Caki2 (cell line): ENCODE results near the gene EPHA2. TPM values are rescaled to one million over a fixed set of nuclear protein-coding genes. Genes with fewer than 3 reads are reported as not detected.

ENCODE experiments used
- DNase-seq: peaks from one replicate; pipeline ENCODE4 v3.0.0-alpha.2; 2015; ENCODE audit warnings: low read depth
- in situ Hi-C: cut with HindIII; loops from 2 replicates; pipeline ENCODE4 v1.10.0; 2016; ENCODE audit warnings: low sequenced_read_pairs, low pct_unique_long_range_greater_than_20kb, mixed read lengths
- total RNA-seq: library from RNA; depleted of rRNA; stranded (reverse); fragments of >200 nt; shearing (Covaris generic); gene quantifications from 2 replicates; pipeline ENCODE4 v1.2.3, GENCODE V29; 2014; ENCODE audit warnings: low replicate concordance

Gene EPHA2
- total RNA-seq, 1 experiment from 2014 or later = 64.0 TPM

- in situ Hi-C loops = no loop called here
- no peak for DNase-seq
These were observed 64.6 kb downstream of the EPHA2 start for GRCh38 chr1:16091296-16091695.

GRCh38 chr1:16090076-16090826 lies 65.6 kb downstream of the EPHA2 start:
- no peak for DNase-seq
- in situ Hi-C loops = no loop called here

GRCh38 chr1:16088996-16089395 lies 66.9 kb downstream of the EPHA2 start:
- in situ Hi-C loops = no loop called here
- peak; percentile 70 for DNase-seq

GRCh38 chr1:16088351-16088911 lies 67.4 kb downstream of the EPHA2 start:
- in situ Hi-C loops = no loop called here

GRCh38 chr1:16087733-16088132 lies 68.1 kb downstream of the EPHA2 start:
- in situ Hi-C loops = no loop called here

More at GRCh38 chr1:16088351-16088911, 67.4 kb downstream of the EPHA2 start:
- DNase-seq = no peak

DNA sequence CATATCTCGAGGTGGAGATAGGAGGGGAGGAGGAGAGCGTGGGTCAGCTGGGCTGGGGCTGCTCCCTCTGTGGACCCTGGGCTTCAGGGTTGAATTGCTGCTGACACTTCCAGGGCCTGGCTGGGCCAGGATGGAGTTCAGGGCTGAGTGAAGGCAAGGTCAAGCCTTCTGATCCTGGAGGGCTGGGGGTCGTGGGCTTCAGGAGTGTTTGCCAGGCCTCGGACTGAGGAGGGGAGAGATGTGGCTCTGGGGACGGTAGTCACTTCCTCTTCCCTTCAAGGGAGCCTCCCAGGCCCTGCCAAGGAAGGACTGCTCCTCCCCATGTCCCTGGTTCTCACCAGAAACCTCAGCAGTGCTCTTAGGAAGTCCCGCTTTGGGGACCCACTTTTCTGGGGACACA lies 70.3 kb downstream of the EPHA2 start:
- in situ Hi-C loops = no loop called here
- DNase-seq = no peak

More at GRCh38 chr1:16087733-16088132, 68.1 kb downstream of the EPHA2 start:
- DNase-seq = no peak

DNA sequence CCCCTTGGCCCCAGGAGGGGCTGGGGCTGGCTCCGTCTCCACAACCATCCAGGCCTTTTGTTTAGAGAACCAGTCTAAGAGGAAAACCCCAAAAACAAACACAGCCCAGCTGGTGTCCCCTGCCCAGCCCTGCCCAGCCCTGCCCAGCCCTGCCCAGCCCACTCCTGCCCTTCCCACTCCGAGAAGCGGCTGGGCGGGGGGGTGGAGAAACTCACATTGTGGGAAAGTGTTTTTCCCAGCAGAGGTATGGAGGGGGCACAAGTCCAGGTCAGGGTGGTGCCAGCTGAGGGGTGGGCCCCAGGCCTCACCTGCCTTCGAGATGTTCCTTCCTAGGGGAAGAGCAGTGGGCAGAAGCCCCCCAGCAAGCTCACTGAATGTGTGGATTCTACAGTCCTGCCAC lies 72.4 kb downstream of the EPHA2 start:
- no peak for DNase-seq
- in situ Hi-C loops = no loop called here

DNA sequence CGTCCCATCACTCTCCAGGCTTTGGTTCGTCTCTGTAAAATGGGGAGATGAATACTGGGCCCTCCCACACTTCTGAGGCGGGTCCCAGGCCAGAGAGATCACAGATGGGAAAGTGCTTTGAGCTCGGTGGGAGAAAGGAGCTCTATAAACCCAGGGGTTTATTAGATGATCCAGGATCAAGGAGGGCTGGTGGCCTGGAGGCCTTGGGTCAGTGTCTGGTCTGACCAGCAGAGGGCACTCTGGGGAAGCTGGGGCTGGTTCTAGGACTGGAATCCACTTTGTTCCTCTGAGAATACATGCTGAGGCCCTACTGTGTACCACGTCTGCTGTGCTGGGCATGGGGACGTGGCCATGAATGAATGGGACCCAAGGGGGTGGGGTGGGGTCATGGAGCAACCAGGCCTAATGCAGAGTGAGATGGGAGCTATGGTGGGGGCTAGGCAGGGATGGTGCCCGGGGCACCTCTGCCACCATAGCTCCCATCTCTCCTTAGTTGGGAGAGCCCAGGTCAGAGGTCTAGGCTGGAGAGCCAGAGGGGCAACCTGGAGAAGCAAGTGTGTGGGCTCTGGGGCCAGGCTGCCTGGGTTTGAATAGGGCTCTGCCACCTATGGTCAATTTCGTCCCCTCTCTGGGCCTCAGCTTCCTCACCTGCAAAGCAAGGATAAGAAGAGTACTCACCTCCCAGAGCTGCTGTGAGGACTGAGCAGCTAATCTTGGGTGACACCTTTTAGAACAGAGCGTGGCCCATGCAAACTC lies 73.4 kb downstream of the EPHA2 start:
- in situ Hi-C loops = no loop called here
- DNase-seq = peak; percentile 32

DNA sequence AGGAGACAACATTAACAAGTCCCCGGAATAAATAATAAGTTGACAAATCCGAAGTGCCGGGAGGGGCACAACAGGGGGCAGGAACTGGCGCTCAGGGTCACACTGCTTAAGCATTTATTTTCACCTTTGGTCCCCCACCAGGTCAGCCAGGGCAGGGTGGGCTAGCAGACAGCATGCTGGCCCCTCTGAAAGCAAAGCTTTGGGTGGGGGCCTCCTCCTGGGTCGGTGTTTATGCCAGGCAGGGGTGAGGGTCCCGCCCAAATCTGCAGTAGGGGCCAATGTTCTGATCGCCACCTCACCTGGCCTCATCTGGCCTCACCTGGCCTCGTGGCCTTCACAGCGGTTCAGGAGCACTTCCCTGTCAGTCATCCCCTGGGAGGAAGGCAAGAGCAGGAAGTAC lies 74.2 kb downstream of the EPHA2 start:
- no peak for DNase-seq
- in situ Hi-C loops = no loop called here

DNA sequence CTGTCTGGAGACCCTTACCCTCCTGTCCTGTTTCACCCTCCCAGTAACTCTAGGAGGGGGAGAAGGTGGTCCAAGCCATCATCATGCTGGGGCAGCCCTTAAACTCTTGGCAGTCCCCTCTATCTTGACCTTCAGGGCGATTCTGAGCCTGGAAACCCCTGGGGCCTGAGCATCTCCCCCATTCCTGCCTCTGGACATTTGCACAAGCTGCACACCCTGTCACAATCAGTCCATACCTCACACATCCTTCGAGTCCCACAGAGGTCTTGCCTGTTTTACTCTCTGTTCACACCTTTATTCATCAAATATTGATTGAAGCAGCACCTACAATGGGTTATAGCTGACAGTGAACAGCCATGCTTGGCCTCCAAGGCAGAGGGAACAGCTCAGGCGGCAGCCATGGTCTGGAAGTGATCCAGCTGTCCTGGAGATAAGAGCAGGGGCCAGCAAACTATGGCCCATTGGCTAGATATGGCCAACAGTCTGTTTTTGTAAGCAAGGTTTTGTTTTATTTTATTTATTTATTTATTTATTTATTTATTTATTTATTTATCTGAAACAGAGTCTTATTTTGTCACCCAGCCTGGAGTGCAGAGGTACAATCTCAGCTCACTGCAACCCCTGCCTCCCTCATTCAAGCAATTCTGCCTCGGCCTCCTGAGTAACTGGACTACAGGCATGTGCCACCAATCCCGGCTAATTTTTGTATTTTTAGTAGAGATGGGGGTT lies 75.3 kb downstream of the EPHA2 start:
- in situ Hi-C loops = no loop called here
- no peak for DNase-seq

- DNase-seq = peak; percentile 77
- in situ Hi-C loops = no loop called here
These were observed 76.8 kb downstream of the EPHA2 start for GRCh38 chr1:16078925-16079656.

GRCh38 chr1:16077406-16078245 lies 78.2 kb downstream of the EPHA2 start:
- no peak for DNase-seq
- in situ Hi-C loops = no loop called here

GRCh38 chr1:16076865-16077238 lies 79.0 kb downstream of the EPHA2 start:
- in situ Hi-C loops = no loop called here
- DNase-seq = peak; percentile 90

GRCh38 chr1:16076031-16076864 lies 79.6 kb downstream of the EPHA2 start:
- DNase-seq = peak; percentile 91
- in situ Hi-C loops = no loop called here

DNA sequence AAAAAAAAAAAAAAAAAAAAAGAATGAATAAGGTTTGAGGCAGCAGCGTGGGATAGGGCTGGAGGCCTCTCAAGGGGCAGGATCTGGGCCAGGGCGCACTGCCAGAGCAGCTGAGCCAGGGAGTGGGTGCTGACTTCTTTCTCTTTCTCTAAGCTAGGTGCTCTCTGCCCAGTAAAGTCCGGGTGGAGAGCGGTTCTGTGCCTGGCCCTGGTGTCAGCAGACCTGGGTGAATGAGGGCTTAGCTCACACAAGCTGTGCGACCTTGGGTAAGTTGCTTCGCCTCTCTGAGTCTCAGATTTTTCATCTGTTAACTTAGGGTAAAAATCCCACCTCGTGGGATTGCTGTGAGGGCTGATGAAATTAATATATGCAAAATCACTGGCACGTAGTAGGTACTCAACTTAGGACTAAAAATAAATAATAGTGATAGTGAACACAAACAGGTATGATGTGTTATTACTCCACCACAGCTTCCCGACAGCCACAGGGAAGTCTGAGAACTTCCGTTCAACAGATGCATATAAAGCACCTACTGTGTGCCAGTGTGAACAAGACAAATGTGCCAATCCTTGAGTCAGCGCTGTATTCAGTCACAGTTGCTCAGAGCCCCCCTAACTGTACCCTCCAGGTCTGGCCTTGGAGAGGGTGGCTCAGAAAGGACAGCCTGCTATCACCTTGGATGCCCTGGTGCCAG lies 80.4 kb downstream of the EPHA2 start:
- in situ Hi-C loops = no loop called here
- peak; percentile 26 for DNase-seq
